OCI-LY3 (cell line): ENCODE data around the gene LRRC39.

Source experiments
- H2AFZ ChIP-seq: fragments of 200-600, 300-600 bp; shearing (Covaris generic); 2 replicates; pipeline ENCODE4 v1.6.0; 2014; ENCODE audit warnings: antibody characterized with exemption, low read depth, low read length
- H3K27ac ChIP-seq: fragments of 200-600, 300-600 bp; sonication (generic); 2 replicates; pipeline ENCODE4 v1.5.1; 2014; ENCODE audit warnings: mild to moderate bottlenecking, low read length, moderate library complexity, mixed read lengths
- H3K27me3 ChIP-seq: fragments of 200-600, 300-600 bp; sonication (generic); 2 replicates; pipeline ENCODE4 v1.6.1; 2014; ENCODE audit warnings: low read depth, low read length, mixed read lengths
- H3K36me3 ChIP-seq: fragments of 200-600, 300-600 bp; sonication (generic); replicated peaks from 2 replicates; pipeline ENCODE3; 2014; ENCODE audit warnings: low read depth, low read length, mixed read lengths
- H3K4me1 ChIP-seq: fragments of 300-600, 200-600 bp; sonication (generic); 2 replicates; pipeline ENCODE4 v1.6.1; 2014; ENCODE audit warnings: low read length, mixed read lengths
- H3K4me2 ChIP-seq: fragments of 200-600, 300-600 bp; sonication (generic); 2 replicates; pipeline ENCODE4 v1.6.1; 2014; ENCODE audit warnings: low read length, mixed read lengths
- H3K4me3 ChIP-seq: fragments of 300-600, 200-600 bp; sonication (generic); 2 replicates; pipeline ENCODE4 v1.5.1; 2014; ENCODE audit warnings: antibody characterized with exemption, mild to moderate bottlenecking, low read length, moderate library complexity
- H3K79me2 ChIP-seq: fragments of 300-600, 200-600 bp; shearing (Covaris generic); 2 replicates; pipeline ENCODE4 v1.6.1; 2014; ENCODE audit warnings: mild to moderate bottlenecking, low read length, mixed read lengths
- H3K9ac ChIP-seq: fragments of 300-600, 200-600 bp; shearing (Covaris generic); 2 replicates; pipeline ENCODE4 v1.6.0; 2014; ENCODE audit warnings: mild to moderate bottlenecking, low read length, moderate library complexity
- H3K9me3 ChIP-seq: fragments of 200-600, 300-600 bp; shearing (Covaris generic); 2 replicates; pipeline ENCODE4 v1.6.1; 2014; ENCODE audit warnings: low read length, mixed read lengths; ENCODE audit not compliant: insufficient read depth
- H4K20me1 ChIP-seq: fragments of 200-600, 300-600 bp; sonication (generic); 2 replicates; pipeline ENCODE4 v1.6.1; 2016; ENCODE audit warnings: low read length, mixed read lengths; ENCODE audit not compliant: insufficient read depth
- EZH2phosphoT487 ChIP-seq: fragments of 200-600 bp; shearing (Covaris generic); IDR thresholded peaks from 2 replicates; pipeline ENCODE4 v1.6.1; 2018; ENCODE audit warnings: antibody characterized with exemption, mixed run types, low read depth
- TF ChIP-seq, protein P1 (sequence below): fragments of 200-600, 300-600 bp; sonication (generic); IDR thresholded peaks from 2 replicates; pipeline ENCODE4 v1.5.1; 2014; ENCODE audit warnings: antibody characterized with exemption, low read length, low read depth

LRRC39 gene

DNA sequence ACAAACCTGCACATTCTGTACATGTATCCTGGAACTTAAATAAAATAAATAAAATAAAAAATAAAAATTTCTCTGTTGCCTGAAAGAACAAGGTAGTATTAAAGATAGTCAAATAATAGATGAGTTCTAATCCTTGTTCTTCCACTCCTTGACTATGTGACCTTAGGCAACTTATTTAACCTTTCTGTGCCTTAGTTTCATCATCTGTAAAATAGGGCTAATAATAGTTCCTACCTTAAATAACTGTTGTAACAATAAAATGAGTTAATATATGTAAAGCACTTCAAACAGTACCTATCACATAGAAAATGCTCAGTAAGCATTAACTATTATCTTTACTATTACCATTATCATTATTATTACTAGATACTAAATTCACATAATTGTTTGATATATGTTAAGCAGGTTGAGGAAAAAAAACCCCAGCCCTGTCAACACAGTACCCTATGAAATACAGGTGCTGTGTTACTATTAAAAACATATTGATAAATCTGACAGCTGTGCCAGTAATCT lies 68.4 kb downstream of the LRRC39 start:
- H4K20me1 ChIP-seq: no peaks in the 10 kb centered on the region
- no peak overlapping the region for H3K27ac ChIP-seq
- H3K4me3 ChIP-seq: no peak overlapping the region
- H3K4me1 ChIP-seq: no peaks in the 10 kb centered on the region
- TF ChIP-seq, protein P1, sequence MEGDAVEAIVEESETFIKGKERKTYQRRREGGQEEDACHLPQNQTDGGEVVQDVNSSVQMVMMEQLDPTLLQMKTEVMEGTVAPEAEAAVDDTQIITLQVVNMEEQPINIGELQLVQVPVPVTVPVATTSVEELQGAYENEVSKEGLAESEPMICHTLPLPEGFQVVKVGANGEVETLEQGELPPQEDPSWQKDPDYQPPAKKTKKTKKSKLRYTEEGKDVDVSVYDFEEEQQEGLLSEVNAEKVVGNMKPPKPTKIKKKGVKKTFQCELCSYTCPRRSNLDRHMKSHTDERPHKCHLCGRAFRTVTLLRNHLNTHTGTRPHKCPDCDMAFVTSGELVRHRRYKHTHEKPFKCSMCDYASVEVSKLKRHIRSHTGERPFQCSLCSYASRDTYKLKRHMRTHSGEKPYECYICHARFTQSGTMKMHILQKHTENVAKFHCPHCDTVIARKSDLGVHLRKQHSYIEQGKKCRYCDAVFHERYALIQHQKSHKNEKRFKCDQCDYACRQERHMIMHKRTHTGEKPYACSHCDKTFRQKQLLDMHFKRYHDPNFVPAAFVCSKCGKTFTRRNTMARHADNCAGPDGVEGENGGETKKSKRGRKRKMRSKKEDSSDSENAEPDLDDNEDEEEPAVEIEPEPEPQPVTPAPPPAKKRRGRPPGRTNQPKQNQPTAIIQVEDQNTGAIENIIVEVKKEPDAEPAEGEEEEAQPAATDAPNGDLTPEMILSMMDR: no peak
- H3K4me2 ChIP-seq: no peak overlapping the region
- H3K9ac ChIP-seq: no peak overlapping the region
- H3K27me3 ChIP-seq: no peaks in the 10 kb centered on the region
- no peak overlapping the region for H2AFZ ChIP-seq
- H3K36me3 ChIP-seq: no peaks in the 10 kb centered on the region
- H3K9me3 ChIP-seq: no peaks in the 10 kb centered on the region
- no peaks in the 10 kb centered on the region for H3K79me2 ChIP-seq

DNA sequence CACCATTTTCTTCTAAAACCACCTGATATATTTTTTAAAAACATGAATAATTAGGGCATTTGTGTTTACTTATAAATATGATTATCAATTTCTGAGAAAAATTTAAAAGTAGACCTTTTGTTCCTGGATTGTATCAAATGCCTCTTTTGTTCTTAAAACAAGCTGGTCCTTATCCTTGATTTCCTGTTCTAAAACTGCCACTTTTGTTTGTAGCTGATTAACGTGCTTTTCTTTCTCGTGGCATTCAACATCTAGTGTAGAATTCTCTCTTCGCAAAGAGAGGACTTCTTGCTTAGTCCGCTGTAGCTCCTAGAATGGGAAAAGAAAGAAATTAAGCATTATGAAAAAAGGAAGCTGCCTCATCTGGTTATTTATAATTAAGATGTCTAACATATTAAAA lies 70.4 kb downstream of the LRRC39 start:
- H2AFZ ChIP-seq: no peak overlapping the region
- H3K27ac ChIP-seq: no peak overlapping the region
- H3K4me3 ChIP-seq: no peak overlapping the region
- no peaks in the 10 kb centered on the region for H4K20me1 ChIP-seq
- H3K9ac ChIP-seq: no peak overlapping the region
- no peaks in the 10 kb centered on the region for H3K27me3 ChIP-seq
- H3K79me2 ChIP-seq: no peaks in the 10 kb centered on the region
- H3K4me2 ChIP-seq: no peak overlapping the region
- no peaks in the 10 kb centered on the region for H3K36me3 ChIP-seq
- TF ChIP-seq, protein P1: no peak
- no peak for TF ChIP-seq EZH2phosphoT487
- H3K9me3 ChIP-seq: no peaks in the 10 kb centered on the region
- no peaks in the 10 kb centered on the region for H3K4me1 ChIP-seq

DNA sequence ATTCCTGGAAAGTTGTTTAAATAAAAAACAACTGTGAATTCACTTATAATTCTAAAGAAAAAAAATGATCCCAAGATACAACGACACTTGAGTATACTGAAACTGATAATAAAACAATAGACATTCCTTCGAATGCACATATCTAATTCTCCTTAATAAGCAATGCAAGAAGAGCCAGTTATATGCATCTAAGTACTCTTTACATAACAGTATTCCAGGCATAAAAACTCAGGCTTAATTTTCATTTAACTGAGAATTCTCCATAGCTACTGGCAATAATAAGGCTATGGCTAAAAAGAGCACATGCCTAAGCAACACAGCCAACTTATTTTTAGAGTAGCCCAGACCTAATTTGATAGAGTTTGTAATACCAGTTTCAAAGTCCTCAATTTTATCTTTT lies 76.5 kb downstream of the LRRC39 start:
- peaks cover 10% of the 10 kb centered on the region for H3K36me3 ChIP-seq
- no peak overlapping the region for H3K4me2 ChIP-seq
- H3K4me3 ChIP-seq: no peak overlapping the region
- TF ChIP-seq, protein P1: no peak
- no peak for TF ChIP-seq EZH2phosphoT487
- no peaks in the 10 kb centered on the region for H3K9me3 ChIP-seq
- no peak overlapping the region for H3K27ac ChIP-seq
- H3K79me2 ChIP-seq: no peaks in the 10 kb centered on the region
- no peaks in the 10 kb centered on the region for H3K27me3 ChIP-seq
- no peaks in the 10 kb centered on the region for H3K4me1 ChIP-seq
- H2AFZ ChIP-seq: no peak overlapping the region
- H3K9ac ChIP-seq: no peak overlapping the region
- H4K20me1 ChIP-seq: no peaks in the 10 kb centered on the region

DNA sequence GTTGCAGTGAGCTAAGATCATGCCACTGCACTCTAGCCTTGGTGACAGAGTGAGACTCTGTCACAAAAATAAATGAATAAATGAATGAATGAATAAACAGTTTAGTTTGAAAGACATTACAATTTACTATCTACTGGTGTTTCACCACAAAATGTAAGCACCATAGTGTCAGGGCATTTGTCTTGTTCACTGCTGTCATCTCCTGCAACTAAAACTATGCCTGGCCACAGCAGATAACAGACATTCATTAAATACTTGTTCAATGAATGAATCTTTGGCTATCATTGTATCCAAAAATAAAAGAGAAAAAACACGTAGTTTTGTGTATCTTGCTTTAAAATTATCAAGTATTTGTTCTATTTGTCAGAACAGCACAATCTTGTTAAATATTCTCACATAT lies 77.9 kb downstream of the LRRC39 start:
- Histone ChIP-seq H3K9ac (no peak overlapping the region), H3K27me3 (no peaks in the 10 kb centered on the region), H3K4me1 (no peaks in the 10 kb centered on the region), H3K27ac (no peak overlapping the region), H4K20me1 (no peaks in the 10 kb centered on the region), H3K4me2 (no peak overlapping the region), H3K9me3 (no peaks in the 10 kb centered on the region), H3K4me3 (no peak overlapping the region), H2AFZ (no peak overlapping the region), H3K36me3 (peaks cover 16% of the 10 kb centered on the region), H3K79me2 (no peaks in the 10 kb centered on the region)
- no peak for TF ChIP-seq EZH2phosphoT487
- TF ChIP-seq, protein P1: no peak
